Esophagus (tissue), 2 donors: Measurements from ENCODE around the gene SPOCD1. TPM values are rescaled to one million over a fixed set of nuclear protein-coding genes. Genes with fewer than 3 reads are reported as not detected.

ENCODE experiments used
- polyA plus RNA-seq, 2 donors: library from polyadenylated mRNA; stranded (reverse); fragments of 200-250 nt; gene quantifications; one replicate each; pipeline ENCODE4 v1.2.3, GENCODE V29; 2013
- donor health status: healthy with polysubstance abuse.
- donor health status: Bipolar disorder and iron deficiency.

SPOCD1 gene
- polyA plus RNA-seq, 2 donors: 0.08 to 0.13 TPM

Other genes starting within 250 kb of the SPOCD1 start
- gene TINAGL1, start 239.5 kb downstream of the SPOCD1 start, polyA plus RNA-seq: 10 to 100 TPM; 16.4 to 20.0 TPM
- gene HCRTR1, start 198.3 kb downstream of the SPOCD1 start, polyA plus RNA-seq: under 1 TPM in 1 of 2 donors, not detected in 1; 0.02 TPM
- 10 to 100 TPM; 38.6 to 62.0 TPM for gene PEF1, start 171.1 kb downstream of the SPOCD1 start, polyA plus RNA-seq
- 10 to 100 TPM; 12.2 to 25.2 TPM for gene COL16A1, start 112.0 kb downstream of the SPOCD1 start, polyA plus RNA-seq
- gene ADGRB2, start 51.7 kb downstream of the SPOCD1 start, polyA plus RNA-seq: under 1 TPM; 0.34 to 0.51 TPM
- 10 to 100 TPM; 40.6 to 45.5 TPM for gene PTP4A2, start 122.3 kb upstream of the SPOCD1 start, polyA plus RNA-seq
- 10 to 100 TPM; 55.1 to 63.4 TPM for gene KHDRBS1, start 197.8 kb upstream of the SPOCD1 start, polyA plus RNA-seq